GM18867 (cell line): ENCODE results near the gene KHK.

ENCODE experiments used
- ATAC-seq: cut with Tn5 transposase; IDR thresholded peaks from one replicate; pipeline ENCODE4 v1.9.1; 2021; ENCODE audit warnings: mild to moderate bottlenecking, moderate library complexity; ENCODE audit not compliant: unreplicated experiment

The KHK gene

GRCh38 chr2:27086724-27087593 is at the start of gene KHK:
Gene KHK, plus strand, starts transcription at chr2:27086772. Its CDS starts 488 bp downstream, at chr2:27087260.
- peak; percentile 6 for ATAC-seq

GRCh38 chr2:27038012-27038411 is 48.6 kb upstream of the KHK start:
- no peak for ATAC-seq

- no peak for ATAC-seq
These were observed 47.8 kb upstream of the KHK start for GRCh38 chr2:27038631-27039339.

GRCh38 chr2:27039426-27039825 is 47.1 kb upstream of the KHK start:
- no peak for ATAC-seq

GRCh38 chr2:27039871-27040270 is 46.7 kb upstream of the KHK start:
- ATAC-seq: no peak

- no peak for ATAC-seq
These were observed 46.3 kb upstream of the KHK start for GRCh38 chr2:27040282-27040681.

GRCh38 chr2:27041752-27042151 is 44.8 kb upstream of the KHK start:
- no peak for ATAC-seq

GRCh38 chr2:27042159-27042661 is 44.4 kb upstream of the KHK start:
- ATAC-seq: no peak

- ATAC-seq: no peak
These were observed 43.5 kb upstream of the KHK start for GRCh38 chr2:27042985-27043634.

GRCh38 chr2:27049422-27050280 is 36.9 kb upstream of the KHK start:
- peak; percentile 18 for ATAC-seq

- ATAC-seq: peak; percentile 44
These were observed 36.1 kb upstream of the KHK start for GRCh38 chr2:27050281-27050995.

GRCh38 chr2:27050996-27051901 is 35.3 kb upstream of the KHK start, which contains the start of gene AGBL5:
Gene AGBL5, plus strand, starts transcription at chr2:27051668. Its CDS starts 1,291 bp downstream, at chr2:27052959.
- peak; percentile 72 for ATAC-seq

GRCh38 chr2:27051902-27052645 is 34.5 kb upstream of the KHK start:
- ATAC-seq: no peak

GRCh38 chr2:27053321-27053720 is 33.3 kb upstream of the KHK start:
- ATAC-seq: no peak

GRCh38 chr2:27053776-27054175 is 32.8 kb upstream of the KHK start:
- no peak for ATAC-seq

- ATAC-seq: no peak
These were observed 31.9 kb upstream of the KHK start for GRCh38 chr2:27054721-27055120.

GRCh38 chr2:27057184-27057583 is 29.4 kb upstream of the KHK start:
- no peak for ATAC-seq

GRCh38 chr2:27058210-27058609 is 28.4 kb upstream of the KHK start:
- ATAC-seq: no peak
